ENCODE measurements around the gene ALDH1B1. TPM values are rescaled to one million over a fixed set of nuclear protein-coding genes. Genes with fewer than 3 reads are reported as not detected.
A peak's percentile ranks its signal among the peaks of the same experiment; 100 is the strongest.
"Not testable (repeated sequence)": the region's sequence is repeated elsewhere in the genome, so short reads cannot be mapped to it uniquely, and the experiment has no call there.

Gene ALDH1B1
- total and polyA plus RNA-seq, 5 experiments from 2014 or later = 4.5 to 11.9 (median 9.2) TPM

DNA sequence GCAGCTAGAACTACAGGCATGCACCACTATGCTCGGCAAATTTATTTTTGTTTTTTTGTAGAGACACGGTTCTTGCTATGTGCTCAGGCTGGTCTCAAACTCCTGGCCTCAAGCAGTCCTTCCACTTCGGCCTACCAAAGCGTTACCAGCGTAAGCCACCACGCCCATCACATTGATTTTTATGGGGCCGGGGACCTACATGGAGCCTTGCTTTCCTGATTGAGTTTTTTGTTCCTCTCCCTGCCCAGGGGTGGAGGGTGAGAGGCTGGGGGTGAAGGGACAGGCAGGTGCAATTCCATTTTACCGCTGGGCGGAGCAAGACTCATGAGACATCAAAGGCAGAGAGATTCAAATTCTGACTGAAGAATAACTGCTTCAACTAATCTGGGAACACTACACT lies 1.9 kb downstream of the ALDH1B1 start:
- no peak for DNase-seq
- Mint-ChIP-seq H3K27ac (peak overlapping the region in 2 of 10 donors; percentile 41 to 77), H3K4me3 (peak overlapping the region in 4 of 10 donors; percentile 12 to 54 (median 40)), H3K27me3 (peaks cover 0 to 6% (median 0%) of the 10 kb centered on the region in 5 donors), H3K9me3 (peaks cover 0 to 25% (median 5%) of the 10 kb centered on the region in 9 donors), H3K4me1 (peaks cover 15 to 25% (median 18%) of the 10 kb centered on the region in 4 donors), H3K36me3 (peaks cover 16 to 34% (median 31%) of the 10 kb centered on the region in 3 donors)
- POLR2A ChIA-PET = no interaction called here
- no peak for ATAC-seq

DNA sequence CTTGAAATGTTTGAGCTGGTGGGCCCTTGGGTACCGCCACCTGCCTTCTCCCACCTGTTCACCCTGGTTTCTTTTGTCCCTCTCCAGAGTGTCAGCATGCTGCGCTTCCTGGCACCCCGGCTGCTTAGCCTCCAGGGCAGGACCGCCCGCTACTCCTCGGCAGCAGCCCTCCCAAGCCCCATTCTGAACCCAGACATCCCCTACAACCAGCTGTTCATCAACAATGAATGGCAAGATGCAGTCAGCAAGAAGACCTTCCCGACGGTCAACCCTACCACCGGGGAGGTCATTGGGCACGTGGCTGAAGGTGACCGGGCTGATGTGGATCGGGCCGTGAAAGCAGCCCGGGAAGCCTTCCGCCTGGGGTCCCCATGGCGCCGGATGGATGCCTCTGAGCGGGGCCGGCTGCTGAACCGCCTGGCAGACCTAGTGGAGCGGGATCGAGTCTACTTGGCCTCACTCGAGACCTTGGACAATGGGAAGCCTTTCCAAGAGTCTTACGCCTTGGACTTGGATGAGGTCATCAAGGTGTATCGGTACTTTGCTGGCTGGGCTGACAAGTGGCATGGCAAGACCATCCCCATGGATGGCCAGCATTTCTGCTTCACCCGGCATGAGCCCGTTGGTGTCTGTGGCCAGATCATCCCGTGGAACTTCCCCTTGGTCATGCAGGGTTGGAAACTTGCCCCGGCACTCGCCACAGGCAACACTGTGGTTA lies 3.3 kb downstream of the ALDH1B1 start:
- POLR2A ChIA-PET = no interaction called here
- H3K4me1 Mint-ChIP-seq = peaks cover 15 to 26% (median 19%) of the 10 kb centered on the region in 4 donors

DNA sequence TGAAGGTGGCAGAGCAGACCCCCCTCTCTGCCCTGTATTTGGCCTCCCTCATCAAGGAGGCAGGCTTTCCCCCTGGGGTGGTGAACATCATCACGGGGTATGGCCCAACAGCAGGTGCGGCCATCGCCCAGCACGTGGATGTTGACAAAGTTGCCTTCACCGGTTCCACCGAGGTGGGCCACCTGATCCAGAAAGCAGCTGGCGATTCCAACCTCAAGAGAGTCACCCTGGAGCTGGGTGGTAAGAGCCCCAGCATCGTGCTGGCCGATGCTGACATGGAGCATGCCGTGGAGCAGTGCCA lies 3.8 kb downstream of the ALDH1B1 start:
- Mint-ChIP-seq H3K9me3 (peaks cover 0 to 25% (median 7%) of the 10 kb centered on the region in 9 donors), H3K27ac (peak overlapping the region in 1 of 10 donors; percentile 67), H3K4me3 (no peak overlapping the region), H3K36me3 (peaks cover 16 to 35% (median 31%) of the 10 kb centered on the region in 3 donors), H3K27me3 (no peaks in the 10 kb centered on the region), H3K4me1 (peaks cover 15 to 25% (median 19%) of the 10 kb centered on the region in 4 donors)
- POLR2A ChIA-PET = no interaction called here
- DNase-seq (no peak), ATAC-seq (no peak)

More for the DNA sequence above, 3.3 kb downstream of the ALDH1B1 start:
- peaks cover 16 to 35% (median 31%) of the 10 kb centered on the region in 3 donors for H3K36me3 Mint-ChIP-seq
- H3K4me3 Mint-ChIP-seq = no peak overlapping the region
- DNase-seq (no peak), ATAC-seq (no peak)
- peaks cover 0 to 3% (median 0%) of the 10 kb centered on the region in 5 donors for H3K27me3 Mint-ChIP-seq
- no peak overlapping the region for H3K27ac Mint-ChIP-seq
- peaks cover 0 to 25% (median 7%) of the 10 kb centered on the region in 9 donors for H3K9me3 Mint-ChIP-seq

DNA sequence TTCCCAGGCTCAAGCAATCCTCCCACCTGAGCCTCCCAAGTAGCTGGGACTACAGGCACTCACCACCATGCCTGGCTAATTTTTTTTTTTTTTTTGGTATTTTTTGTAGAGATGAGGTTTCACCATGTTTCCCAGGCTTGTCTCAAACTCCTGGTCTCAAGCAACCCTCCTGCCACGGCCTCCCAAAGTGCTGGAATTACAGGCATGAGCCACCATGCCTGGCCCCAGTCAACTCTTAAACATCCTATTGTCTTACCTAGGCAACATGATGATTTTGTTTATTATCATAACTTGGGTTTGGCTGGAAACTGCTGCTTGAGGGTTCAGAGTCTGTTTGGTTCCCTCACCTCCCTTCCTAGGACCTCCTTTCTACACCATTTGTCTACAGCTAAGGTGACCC lies 6.7 kb downstream of the ALDH1B1 start:
- H3K27ac Mint-ChIP-seq, POLR2A ChIA-PET, DNase-seq, H3K4me3 Mint-ChIP-seq, H3K4me1 Mint-ChIP-seq, ATAC-seq: not testable (repeated sequence)
- H3K9me3 Mint-ChIP-seq = peaks cover 0 to 25% (median 7%) of the 10 kb centered on the region in 9 donors
- peaks cover 2 to 21% (median 9%) of the 10 kb centered on the region in 5 donors for H3K27me3 Mint-ChIP-seq
- H3K36me3 Mint-ChIP-seq = peaks cover 16 to 35% (median 31%) of the 10 kb centered on the region in 3 donors

DNA sequence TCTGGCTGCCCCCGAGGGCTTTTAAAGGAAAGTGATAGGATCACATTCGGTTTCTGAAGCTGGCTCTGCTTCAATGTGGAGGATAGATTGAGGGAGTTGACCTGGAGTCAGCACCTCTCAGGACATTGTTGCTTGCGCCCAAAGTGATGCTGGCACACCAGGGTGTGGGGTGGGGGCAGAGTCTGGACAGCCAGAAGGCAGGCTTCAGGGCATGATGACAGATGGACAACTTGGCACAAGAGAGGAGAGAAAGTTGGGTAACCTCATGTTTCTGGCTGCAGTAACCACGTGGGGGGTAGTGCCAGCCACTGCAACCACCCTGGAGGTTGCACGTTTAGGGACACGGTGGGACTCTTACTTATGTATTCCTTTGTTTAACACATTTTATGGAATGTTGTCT lies 9.5 kb downstream of the ALDH1B1 start:
- DNase-seq = no peak
- POLR2A ChIA-PET = no interaction called here
- no peak for ATAC-seq
- H3K9me3 Mint-ChIP-seq = peaks cover 0 to 16% (median 4%) of the 10 kb centered on the region in 9 donors
- H3K4me1 Mint-ChIP-seq = peaks cover 0 to 4% (median under 1%) of the 10 kb centered on the region in 4 donors
- H3K27me3 Mint-ChIP-seq = peaks cover 11 to 40% (median 22%) of the 10 kb centered on the region in 5 donors
- peak overlapping the region in 1 of 10 donors; percentile 11 for H3K4me3 Mint-ChIP-seq
- peaks cover 5 to 17% (median 12%) of the 10 kb centered on the region in 3 donors for H3K36me3 Mint-ChIP-seq
- no peak overlapping the region for H3K27ac Mint-ChIP-seq

DNA sequence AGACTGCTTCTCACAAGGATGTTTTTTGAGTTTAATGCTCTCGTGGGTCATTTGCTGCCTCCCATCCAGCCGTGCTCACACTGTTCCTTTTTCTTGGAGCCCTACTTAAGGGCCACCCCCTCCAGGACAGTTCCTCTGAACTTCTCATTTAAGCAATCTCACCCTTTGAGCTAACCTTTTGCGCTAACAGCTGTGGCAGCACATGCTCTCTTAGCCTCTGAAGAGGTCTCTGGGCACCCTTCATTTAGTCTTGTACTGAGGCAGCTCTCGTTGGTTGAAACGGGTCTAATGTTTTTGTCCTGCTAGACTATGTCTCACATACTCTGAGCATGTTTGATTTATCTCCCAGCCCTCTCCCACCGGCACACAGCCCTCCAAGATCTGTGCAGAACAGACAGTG lies 11.8 kb downstream of the ALDH1B1 start:
- Mint-ChIP-seq H3K4me3 (no peak overlapping the region), H3K4me1 (peaks cover 0 to 4% (median under 1%) of the 10 kb centered on the region in 4 donors), H3K27me3 (peaks cover 11 to 40% (median 22%) of the 10 kb centered on the region in 5 donors), H3K36me3 (peaks cover 0 to 2% (median 0%) of the 10 kb centered on the region in 3 donors), H3K27ac (no peak overlapping the region), H3K9me3 (peaks cover 0 to 8% (median 0%) of the 10 kb centered on the region in 9 donors)
- ATAC-seq (no peak), DNase-seq (no peak)
- POLR2A ChIA-PET = no interaction called here

DNA sequence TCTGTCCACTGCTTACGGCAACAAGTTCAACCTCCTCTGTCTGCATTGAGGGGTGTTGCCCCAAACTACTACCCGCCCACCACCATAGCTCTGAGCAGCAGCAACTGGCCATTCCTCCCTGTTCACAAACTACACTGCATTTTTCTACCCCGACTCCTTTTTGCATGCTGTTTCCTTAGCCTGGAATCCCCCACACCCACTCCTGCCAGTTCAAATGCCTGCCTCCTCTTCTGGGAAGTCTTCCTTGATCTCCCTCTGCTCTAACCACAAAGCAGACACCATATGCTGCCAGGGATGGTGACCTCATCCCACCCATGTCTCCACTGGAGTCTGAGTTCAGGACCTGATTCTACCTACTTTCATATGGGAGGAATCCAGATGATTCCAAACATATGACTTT lies 13.3 kb downstream of the ALDH1B1 start:
- ATAC-seq (no peak), DNase-seq (no peak)
- H3K9me3 Mint-ChIP-seq = peaks cover 0 to 4% (median 0%) of the 10 kb centered on the region in 9 donors
- H3K36me3 Mint-ChIP-seq = no peaks in the 10 kb centered on the region
- peaks cover 11 to 40% (median 22%) of the 10 kb centered on the region in 5 donors for H3K27me3 Mint-ChIP-seq
- H3K27ac Mint-ChIP-seq = no peak overlapping the region
- POLR2A ChIA-PET = no interaction called here
- no peak overlapping the region for H3K4me3 Mint-ChIP-seq
- peaks cover 0 to 2% (median under 1%) of the 10 kb centered on the region in 4 donors for H3K4me1 Mint-ChIP-seq

DNA sequence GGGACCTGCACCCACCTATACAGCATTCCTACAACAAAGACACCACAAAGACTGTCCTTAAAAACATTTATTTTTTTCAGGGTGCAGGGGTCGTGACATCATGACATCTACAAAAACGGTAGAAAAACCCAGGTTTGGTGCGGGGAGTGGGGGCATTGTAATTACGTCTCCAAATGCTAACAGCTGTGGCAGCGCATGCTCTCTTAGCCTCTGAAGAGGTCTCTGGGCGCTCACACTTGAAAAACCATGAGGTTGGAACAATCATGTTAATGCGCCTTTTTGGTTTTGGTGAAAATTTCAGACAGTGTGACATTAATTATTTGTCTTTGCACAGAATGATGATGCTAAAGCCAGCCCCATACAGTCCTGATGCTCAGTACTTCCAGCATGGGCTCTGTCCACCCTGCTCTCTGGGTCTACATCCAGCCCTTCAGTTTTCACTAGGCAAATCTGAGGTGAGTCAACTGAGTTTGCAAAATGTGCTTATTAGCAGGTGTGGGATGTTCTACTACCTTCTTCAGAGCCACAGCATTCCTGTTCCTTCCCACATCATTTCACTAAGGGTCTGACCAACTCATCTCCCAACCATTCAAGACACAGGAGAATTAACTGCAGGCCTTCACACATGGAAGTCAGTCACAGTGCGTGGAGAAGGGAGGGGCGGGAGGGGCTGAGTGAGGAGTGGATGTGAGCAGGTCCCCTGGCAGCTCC lies 14.1 kb downstream of the ALDH1B1 start:
- ATAC-seq (no peak), DNase-seq (no peak)
- H3K9me3 Mint-ChIP-seq = peaks cover 0 to 2% (median 0%) of the 10 kb centered on the region in 9 donors
- no peaks in the 10 kb centered on the region for H3K36me3 Mint-ChIP-seq
- POLR2A ChIA-PET = no interaction called here
- H3K4me1 Mint-ChIP-seq = peaks cover 0 to 2% (median 0%) of the 10 kb centered on the region in 4 donors
- no peak overlapping the region for H3K4me3 Mint-ChIP-seq
- peaks cover 11 to 38% (median 22%) of the 10 kb centered on the region in 5 donors for H3K27me3 Mint-ChIP-seq
- H3K27ac Mint-ChIP-seq = no peak overlapping the region

DNA sequence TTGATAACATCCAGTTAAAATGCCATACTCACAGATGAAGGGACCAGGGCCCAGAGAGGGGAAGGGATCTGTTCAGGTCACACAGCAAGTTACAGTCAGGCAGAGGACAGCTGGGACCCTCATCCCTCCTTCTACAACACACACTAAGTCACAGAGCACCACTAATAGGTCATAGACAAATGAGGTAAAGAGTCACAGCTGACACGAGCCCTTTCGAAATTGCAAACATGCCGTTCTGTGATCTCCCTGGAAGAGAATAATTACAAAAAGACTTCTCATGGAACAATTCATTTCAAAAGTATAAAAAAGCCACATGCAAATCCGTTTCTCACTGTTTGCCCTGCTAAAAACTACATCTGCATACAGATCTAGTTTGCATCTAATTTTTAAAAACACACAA lies 16.2 kb downstream of the ALDH1B1 start:
- H3K4me3 Mint-ChIP-seq = no peak overlapping the region

DNA sequence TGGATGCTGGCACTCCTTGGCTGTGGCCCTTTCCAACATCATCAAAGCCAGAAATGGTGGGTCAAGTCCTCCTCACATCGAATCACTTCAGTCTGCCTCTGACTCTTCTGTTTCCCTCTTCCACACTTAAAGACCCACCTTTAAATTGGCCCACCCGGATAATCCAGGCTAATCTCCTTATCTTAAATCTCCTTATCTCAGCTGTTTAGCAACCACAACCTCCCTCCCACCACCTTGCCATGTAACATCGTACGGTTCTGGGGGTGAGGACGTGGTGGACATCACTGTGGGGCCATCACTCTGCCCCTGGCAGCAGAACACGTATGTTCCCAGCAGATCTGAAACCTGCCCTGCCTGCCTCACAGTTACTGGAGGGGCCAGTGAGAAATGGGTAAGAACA lies 20.2 kb downstream of the ALDH1B1 start:
- Mint-ChIP-seq H3K27me3 (peaks cover 0 to 19% (median 7%) of the 10 kb centered on the region in 5 donors), H3K4me3 (no peak overlapping the region), H3K4me1 (no peaks in the 10 kb centered on the region), H3K27ac (peak overlapping the region in 1 of 10 donors; percentile 38), H3K36me3 (no peaks in the 10 kb centered on the region), H3K9me3 (no peaks in the 10 kb centered on the region)
- POLR2A ChIA-PET = no interaction called here
- no peak for DNase-seq
- no peak for ATAC-seq

More for the DNA sequence above, 16.2 kb downstream of the ALDH1B1 start:
- no peak for DNase-seq
- H3K36me3 Mint-ChIP-seq = no peaks in the 10 kb centered on the region
- H3K27me3 Mint-ChIP-seq = peaks cover 7 to 35% (median 30%) of the 10 kb centered on the region in 5 donors
- H3K27ac Mint-ChIP-seq = peak overlapping the region in 1 of 10 donors; percentile 34
- H3K4me1 Mint-ChIP-seq = no peaks in the 10 kb centered on the region
- no peaks in the 10 kb centered on the region for H3K9me3 Mint-ChIP-seq
- no peak for ATAC-seq
- POLR2A ChIA-PET = no interaction called here

DNA sequence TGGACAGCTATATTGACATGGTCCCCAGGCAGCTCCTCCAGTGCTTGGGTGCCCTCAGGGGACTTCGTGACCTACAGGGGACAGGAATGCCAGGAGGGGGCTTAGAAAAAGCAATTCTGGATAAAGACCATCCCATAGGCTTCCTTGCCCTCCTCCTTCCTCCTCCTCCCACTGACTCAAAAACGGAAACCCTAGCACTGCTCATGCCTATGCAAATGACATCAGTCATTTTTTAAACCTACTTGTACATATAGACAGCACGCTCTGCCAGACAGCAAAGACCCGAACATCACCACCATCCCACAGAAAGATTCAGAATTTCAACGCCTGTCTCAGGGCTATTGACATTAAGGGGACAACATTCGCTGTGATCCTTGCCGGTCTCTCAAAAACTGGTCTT lies 20.8 kb downstream of the ALDH1B1 start:
- Mint-ChIP-seq H3K27me3 (peaks cover 0 to 19% (median 10%) of the 10 kb centered on the region in 5 donors), H3K27ac (no peak overlapping the region), H3K9me3 (no peaks in the 10 kb centered on the region), H3K4me3 (no peak overlapping the region), H3K36me3 (no peaks in the 10 kb centered on the region), H3K4me1 (no peaks in the 10 kb centered on the region)
- DNase-seq (no peak), ATAC-seq (no peak)
- POLR2A ChIA-PET = no interaction called here

DNA sequence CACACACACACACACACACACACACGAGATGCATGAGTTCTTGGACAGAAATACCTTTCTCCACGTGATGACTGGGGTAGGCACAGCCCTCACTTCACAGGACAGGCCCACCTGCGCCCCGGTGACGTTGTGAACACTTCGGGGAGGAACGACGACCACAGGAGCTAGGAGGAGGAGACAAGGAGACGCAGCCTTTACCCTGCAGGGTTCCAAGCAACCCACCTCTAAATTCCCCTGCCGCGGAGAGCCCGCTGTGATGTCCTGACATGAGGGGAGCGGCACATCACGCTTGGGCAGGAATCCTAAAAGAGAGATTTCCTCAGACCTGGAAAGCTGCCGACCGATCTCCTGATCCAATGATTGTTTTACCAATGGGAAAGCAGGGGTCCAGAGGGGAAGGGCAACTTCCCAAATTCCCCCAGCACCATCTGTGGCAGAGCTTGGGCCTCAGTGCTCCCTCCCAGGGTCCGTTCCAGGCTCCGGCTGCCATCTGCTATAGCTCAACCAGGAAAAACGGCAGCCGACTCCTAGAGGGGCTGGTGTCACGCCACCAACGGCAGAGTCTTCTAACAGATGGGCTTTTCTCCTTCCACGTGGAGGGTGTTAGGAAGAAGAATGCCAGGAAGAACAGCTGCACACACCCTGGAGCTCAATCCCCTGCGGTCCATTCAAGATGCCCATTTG lies 21.7 kb downstream of the ALDH1B1 start:
- Mint-ChIP-seq H3K4me3 (no peak overlapping the region), H3K4me1 (no peaks in the 10 kb centered on the region), H3K9me3 (no peaks in the 10 kb centered on the region), H3K27me3 (peaks cover 2 to 19% (median 10%) of the 10 kb centered on the region in 5 donors), H3K36me3 (no peaks in the 10 kb centered on the region), H3K27ac (no peak overlapping the region)
- no peak for DNase-seq
- no peak for ATAC-seq
- POLR2A ChIA-PET = no interaction called here

DNA sequence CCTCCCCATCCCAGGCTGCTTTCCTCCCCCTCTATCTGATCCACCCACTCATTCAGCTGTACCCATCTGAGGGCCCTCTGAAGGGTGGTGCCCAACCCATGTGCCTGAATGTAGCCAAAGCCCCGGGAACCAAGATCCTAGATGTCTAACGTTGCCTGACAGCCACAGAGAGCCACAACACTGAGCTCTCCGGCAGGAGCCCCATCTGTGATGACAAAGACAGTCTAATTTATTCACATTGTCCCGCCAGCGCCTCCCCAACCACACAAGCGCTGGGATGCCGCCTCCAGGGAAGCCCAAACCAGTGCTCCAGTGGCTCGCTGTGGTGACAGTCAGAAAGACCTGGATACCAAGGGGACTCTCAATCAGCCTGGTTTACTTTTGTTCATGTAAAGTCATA lies 23.4 kb downstream of the ALDH1B1 start:
- POLR2A ChIA-PET = no interaction called here
- Mint-ChIP-seq H3K9me3 (no peaks in the 10 kb centered on the region), H3K36me3 (no peaks in the 10 kb centered on the region), H3K4me3 (no peak overlapping the region), H3K27ac (no peak overlapping the region), H3K4me1 (no peaks in the 10 kb centered on the region), H3K27me3 (peaks cover 3 to 33% (median 19%) of the 10 kb centered on the region in 5 donors)
- ATAC-seq = no peak
- no peak for DNase-seq
